Endometrial microvascular endothelial cells (primary cell): ENCODE data around the gene NACC1. TPM values are rescaled to one million over a fixed set of nuclear protein-coding genes. Genes with fewer than 3 reads are reported as not detected.

Experiments used
- in situ Hi-C: cut with HindIII; loops from 2 replicates; pipeline ENCODE4 v1.10.0; 2017; ENCODE audit warnings: low sequenced_read_pairs, low pct_unique_long_range_greater_than_20kb; ENCODE audit errors: inconsistent ontology term
- total RNA-seq: library from RNA; depleted of rRNA; stranded (reverse); fragments of >200 nt; gene quantifications from one replicate; pipeline ENCODE4 v1.2.3, GENCODE V29; 2015; ENCODE audit errors: inconsistent ontology term

Gene NACC1
- 99.0 TPM for total RNA-seq

DNA sequence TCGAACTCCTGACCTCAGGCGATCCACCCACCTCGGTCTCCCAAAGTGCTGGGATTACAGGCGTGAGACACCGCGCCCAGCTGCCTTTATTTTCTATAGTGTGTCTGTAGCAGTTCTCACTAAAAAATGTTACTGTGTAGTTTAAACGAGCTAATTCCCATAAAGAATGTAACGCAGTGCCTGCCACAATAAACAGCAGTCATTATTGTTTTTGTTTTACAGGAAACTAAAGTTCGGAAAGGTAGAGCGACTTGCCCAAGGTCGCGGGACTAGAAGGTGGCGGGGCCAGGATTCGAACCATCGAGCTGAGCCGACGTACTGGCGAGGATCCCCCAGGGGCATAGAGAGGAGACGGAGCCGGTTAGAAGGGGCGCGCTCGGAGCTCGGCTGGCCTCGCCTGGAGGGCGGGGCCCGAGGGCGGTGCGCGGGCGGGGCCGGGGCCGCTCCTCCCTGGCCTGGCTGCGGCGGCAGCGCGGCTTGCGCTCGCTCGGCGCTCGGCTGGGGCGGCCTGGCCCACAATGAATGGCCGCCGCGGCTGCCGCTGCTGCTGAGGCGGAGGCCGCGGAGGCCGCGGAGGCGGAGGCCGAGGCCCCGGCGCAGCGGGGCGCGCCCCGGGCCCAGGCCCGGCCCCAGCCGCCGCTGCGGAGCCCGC, at the start of gene NACC1:
Gene NACC1, plus strand, starts transcription at position 493 of the 652 bp plus-strand sequence. CDS start 16,944 bp downstream, outside the sequence.
- in situ Hi-C loops, result no loop called here

DNA sequence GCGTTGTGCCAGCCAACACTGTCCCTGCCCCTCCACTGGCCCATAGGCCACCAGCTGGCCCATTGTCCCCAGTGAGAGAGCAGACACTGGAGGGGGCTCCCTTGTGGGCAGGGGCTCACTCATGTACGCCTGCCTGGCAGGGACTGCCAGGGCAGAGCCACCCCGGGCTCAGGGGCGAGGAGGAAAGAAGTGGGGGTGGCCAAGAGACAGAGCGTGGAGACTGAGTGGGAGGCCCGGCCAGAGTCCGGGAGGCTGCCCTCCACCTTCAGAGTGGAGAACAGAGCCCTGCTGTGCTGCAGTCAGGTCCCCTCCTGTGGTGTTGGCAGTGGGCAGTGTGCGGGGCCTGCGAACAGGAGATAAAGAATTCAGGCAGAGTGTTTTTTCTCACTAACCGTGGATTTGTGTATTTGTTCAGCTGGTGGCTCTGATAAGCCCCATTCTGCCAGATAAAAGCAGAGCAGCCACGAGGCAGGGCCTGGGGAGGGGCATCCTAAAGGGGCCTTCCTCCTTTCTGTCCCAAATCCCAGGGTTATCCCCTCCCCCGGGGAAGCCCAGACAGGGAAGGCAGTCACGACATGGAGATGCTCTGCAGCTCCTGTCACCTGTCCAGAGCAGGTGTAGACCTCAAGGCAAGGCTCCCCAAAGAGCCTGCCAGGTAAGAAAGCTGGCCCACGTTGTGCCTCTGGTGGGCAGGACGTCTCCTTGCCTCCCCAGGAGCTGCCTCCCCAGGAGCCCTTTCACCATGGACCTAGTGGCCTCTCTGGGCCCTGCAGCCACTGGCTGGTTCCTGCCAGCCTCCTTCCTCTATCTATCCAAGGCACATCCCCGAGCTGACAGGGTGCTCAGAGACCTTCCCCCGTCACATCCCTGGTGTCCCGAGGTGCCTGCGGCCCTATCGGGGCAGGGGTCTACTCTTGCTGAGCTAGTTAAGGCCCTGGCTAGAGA, 48.4 kb upstream of the NACC1 start:
- in situ Hi-C loops, result no loop called here

DNA sequence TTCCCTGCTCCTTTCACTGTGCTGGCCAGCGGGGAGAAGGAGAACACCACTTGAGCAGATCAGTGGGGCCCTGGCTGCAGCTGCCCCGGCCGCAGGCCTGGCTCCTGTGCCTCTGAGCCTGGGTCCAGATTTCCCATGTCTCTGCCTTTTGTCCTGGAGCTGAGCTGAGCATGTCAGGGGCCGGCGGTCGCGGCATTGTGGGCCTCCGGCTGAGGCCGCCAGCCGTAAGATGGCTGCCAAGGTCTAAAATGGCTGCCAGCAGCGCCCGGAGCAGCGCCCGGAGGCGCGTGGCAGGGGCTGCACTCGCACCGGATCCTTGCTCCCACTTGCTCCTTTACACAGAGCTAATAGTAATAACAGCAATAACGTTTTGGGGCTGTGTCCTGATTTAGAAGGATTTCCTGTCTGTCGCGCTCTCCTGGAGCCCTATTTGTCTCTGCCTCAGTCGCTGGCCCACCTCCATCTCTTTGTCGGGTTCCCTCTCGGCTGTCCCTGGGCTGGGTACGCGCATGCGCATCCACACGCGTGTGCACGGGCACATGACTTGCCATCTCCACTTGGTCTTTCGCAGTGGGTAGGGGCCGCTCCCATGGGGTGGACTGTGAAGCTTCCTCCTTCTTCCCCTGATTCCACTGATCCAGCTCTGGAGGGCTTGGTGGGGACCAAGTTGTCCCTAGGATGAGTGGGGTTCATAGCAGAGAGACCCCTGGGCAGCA, 47.5 kb upstream of the NACC1 start:
- in situ Hi-C loops, result no loop called here

- in situ Hi-C loops, result no loop called here
Measured at GRCh38 chr19:13071444-13072187, 46.4 kb upstream of the NACC1 start.

GRCh38 chr19:13072188-13072908, 45.7 kb upstream of the NACC1 start:
- in situ Hi-C loops, result no loop called here

- in situ Hi-C loops, result no loop called here
Measured at GRCh38 chr19:13073263-13073662, 44.8 kb upstream of the NACC1 start.

DNA sequence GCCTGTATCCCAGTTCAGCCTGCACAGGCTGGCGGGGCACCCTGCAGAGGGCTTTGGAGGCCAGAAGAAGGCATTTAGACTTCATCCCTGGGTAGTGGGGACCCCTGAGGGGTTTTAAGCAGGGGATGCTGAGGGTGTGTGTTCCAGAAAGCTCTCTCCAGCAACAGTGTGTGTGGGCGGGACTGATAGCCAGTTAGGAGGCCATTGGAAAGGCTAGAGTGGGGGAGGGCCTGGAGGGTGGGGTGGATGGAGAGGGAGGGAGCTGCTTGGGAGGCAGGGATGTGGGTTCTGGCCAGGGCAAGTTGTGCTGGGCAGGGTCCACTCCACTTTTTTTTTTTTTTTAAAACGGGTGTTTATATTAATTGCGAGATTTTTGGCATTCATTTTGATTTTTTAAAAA, 43.7 kb upstream of the NACC1 start:
- in situ Hi-C loops, result no loop called here

DNA sequence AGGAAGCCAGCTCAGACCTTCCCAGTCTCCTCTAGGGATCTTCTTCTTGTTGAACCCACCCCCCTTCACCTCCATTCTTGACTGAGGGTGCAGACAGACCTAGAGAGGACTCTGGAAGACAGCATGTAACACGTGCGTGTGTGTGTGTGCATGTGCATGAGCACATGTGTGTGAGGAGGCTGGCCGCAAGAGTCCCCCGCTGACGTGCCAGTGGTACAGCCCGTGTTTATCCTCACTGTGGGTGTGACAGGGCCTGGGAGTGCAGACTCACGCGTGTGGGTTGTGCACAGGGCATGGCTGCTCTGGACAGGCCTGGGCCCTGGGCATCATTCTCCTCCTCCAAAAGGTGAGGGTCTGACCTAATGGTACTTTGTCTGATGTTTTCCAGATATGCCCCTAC, 41.7 kb upstream of the NACC1 start:
- in situ Hi-C loops, result no loop called here

DNA sequence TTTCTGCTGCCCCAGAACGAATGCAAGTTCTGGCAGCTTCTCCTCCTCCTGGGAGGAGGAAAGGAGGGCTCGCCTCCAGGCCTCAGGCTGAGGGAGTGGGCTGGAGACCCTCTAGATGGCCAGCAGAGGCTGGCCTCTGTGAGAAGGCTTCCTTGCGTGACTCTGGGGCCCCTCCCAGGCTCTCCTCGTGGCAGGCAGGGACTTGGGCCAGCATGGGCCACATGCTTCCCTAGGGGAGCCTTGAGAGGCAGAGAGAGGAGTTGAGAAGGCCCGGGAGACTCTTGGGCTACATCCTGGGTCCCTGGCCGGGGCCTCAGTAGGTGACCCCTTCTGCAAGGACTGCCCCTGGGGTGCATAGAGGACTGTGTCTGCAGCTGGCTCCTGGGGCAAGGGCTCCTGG, 41.3 kb upstream of the NACC1 start:
- in situ Hi-C loops, result no loop called here

- in situ Hi-C loops, result no loop called here
Measured at GRCh38 chr19:13077240-13077639, 40.8 kb upstream of the NACC1 start.

GRCh38 chr19:13078381-13078780, 39.7 kb upstream of the NACC1 start:
- in situ Hi-C loops, result no loop called here

GRCh38 chr19:13078897-13079541, 39.0 kb upstream of the NACC1 start:
- in situ Hi-C loops, result no loop called here

DNA sequence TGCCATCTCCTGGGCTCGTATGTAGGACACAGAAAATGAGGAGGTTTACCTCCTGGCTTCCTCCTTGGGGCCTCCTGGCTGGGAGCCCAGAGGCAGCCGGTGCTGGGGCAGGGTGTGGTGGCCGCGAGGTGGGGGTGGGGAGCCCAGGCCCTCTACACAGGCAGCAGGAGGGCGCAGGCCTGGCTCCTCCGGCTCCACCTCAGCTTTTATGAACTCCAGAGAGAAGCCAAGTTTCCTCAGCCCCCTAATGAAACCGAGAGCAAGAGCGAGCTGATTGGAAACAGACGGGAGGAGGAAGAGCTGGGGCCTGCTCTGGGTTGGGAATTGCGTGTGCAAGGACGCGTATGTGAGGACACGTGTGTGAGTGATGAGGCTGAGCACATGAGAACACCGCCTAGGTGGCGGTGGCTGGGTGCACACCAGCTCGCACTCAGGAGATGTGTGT, 38.5 kb upstream of the NACC1 start:
- in situ Hi-C loops, result no loop called here

- in situ Hi-C loops, result no loop called here
Measured at GRCh38 chr19:13082192-13083007, 35.7 kb upstream of the NACC1 start.

DNA sequence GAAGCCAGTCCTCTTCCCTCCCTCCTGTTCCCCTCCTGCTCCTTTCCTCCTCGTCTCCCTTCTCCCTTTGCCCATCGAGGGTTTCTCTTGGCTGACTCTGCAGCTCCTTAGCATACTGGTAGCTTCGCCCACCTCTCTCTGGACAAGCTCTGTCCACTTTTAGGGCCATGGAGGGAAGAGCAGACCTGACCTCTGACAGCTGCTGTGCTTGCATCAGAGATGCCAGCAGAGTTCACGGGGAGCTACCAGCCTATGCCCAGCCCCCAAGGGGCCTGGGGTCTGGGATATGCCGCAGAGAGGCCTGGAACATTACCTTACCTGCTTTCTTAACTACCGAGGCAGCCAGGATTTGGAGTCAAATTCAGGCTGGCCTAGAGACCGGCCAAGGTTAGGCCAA, 35.1 kb upstream of the NACC1 start:
- in situ Hi-C loops, result no loop called here

DNA sequence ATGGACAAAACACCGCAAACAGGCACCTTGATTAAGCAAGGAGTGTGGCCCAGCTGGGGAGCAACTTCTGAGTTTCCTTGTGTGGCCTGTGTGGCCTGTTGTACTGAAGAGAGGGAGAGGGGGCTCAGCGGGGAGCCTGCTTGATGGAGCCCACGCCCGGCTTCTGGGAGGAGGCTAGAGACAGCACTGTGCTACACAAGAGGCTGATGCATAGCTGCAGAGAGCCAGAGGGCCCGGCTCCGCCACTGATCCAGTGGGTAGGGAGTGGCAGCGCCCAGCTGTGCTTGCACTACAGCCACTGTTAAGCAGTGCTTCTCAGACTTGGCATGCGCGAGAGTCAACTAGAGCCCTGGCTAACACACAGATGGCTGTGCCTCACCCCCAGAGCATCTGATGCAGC, 34.4 kb upstream of the NACC1 start:
- in situ Hi-C loops, result no loop called here

DNA sequence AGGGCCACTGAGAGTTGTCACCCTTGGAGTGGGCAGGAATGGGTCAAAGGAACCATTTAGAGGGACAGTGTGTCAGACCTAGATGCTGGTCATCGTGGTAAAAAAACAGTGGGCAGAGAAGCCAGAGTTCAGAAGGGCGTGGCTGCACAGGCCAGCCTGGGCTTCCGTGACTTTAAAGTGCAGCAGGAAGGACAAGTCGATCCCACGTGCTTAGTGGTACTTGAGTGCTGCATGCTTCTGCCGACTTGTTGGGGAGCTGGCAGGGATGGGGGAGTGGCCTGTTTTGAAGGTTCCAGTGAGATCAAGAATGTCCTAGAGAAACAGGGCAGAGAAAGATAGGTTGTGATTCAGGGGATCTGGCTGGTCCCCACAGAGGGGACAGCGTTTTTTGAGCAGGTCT, 32.4 kb upstream of the NACC1 start:
- in situ Hi-C loops, result no loop called here
